NT2/D1 (cell line): ENCODE data around the gene SHROOM2.

Source experiments
- SUZ12 ChIP-seq: IDR thresholded peaks from 2 replicates; pipeline ENCODE4 v1.6.1; 2011; ENCODE audit not compliant: insufficient read length, insufficient read depth; ENCODE audit errors: extremely low read depth
- YY1 ChIP-seq: IDR thresholded peaks from 2 replicates; pipeline ENCODE4 v1.6.1; 2011; ENCODE audit not compliant: insufficient read length, insufficient read depth
- ZNF274 ChIP-seq: IDR thresholded peaks from 2 replicates; pipeline ENCODE4 v1.6.1; 2011; ENCODE audit warnings: mild to moderate bottlenecking, low read depth, low read length

DNA sequence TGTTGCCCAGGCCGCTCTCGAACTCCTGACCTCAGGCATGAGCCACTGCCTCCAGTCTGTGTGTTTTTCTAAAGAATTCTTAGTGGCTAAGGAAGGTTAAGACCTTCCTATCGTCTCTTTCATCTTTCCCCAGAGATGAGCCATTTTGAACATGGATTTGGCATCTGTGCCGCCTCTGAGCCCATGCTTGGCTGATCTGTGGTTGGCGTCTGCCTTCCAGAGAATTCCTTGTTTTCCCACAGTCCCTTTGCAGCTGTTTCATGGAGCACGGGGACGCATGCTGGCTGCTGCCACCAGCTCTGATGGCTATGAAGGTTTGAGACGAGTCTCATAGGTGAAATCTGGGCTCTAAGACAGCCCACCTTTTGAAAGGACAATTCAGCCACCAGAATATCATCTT, 60.4 kb downstream of the SHROOM2 start:
- TF ChIP-seq YY1, result no peak
- no peak for TF ChIP-seq ZNF274
- TF ChIP-seq SUZ12, result no peak
